GM21723 (cell line): Measurements from ENCODE around the gene NSMCE3.

ENCODE experiments used
- ATAC-seq: cut with Tn5 transposase; IDR thresholded peaks from one replicate; pipeline ENCODE4 v1.9.1; 2021; ENCODE audit warnings: mild to moderate bottlenecking, moderate library complexity; ENCODE audit not compliant: unreplicated experiment

Gene NSMCE3

DNA sequence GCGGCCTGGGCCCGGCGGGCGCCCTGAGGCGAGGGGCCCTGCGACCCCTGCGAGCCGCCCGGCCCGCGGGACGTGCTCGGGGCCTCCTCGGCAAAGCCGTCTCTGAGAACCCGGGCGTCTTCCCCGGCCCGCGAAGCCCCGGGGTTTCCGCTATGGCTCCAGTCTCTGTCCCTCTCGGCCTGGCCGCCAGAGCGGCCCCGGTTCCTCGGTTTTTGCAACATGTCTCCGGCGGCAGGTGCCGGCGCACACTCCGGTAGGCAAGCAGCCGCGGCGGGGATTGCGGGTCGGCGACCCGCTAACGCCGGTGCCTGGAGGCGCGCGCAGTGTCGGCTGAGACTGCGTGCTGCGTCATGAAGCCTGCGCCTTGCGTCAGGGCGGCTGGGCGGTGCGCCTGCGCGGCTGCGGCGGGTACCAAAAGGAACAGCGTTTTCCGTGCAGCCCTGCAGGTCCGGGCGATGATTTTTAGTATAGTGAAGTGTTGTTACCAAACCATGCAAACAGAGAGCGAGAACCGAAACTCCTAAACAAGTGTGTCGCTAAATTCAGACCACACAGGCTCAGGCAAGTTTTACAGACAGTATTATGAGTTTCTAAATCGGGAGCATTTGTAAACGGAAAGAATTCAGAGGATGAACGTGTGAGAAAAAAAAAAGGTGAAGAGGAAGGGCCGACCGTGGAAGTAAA lies at the start of gene NSMCE3:
NSMCE3 (minus strand) TSS at position 338 of the 684 bp plus-strand sequence; CDS start at position 221, 117 bp downstream.
- ATAC-seq: peak; percentile 83

DNA sequence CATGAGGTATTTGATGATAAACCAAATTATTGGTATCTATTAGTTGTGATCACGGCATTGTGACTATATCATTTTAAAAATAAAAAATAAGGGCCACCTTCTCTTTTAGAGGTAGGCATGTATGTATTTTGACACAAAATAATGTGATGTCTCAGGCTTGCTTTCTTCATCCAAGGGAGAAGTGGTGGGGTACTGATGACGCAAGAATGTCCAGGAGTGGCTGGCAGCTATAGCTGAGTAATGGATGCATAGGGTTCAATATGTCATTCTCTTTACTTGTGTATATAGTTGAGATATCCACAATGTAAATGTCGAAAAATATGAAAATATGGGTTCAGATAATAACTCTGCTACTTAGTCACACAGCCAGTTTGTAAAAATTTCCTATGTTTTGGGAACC lies 46.8 kb upstream of the NSMCE3 start:
- ATAC-seq: no peak

DNA sequence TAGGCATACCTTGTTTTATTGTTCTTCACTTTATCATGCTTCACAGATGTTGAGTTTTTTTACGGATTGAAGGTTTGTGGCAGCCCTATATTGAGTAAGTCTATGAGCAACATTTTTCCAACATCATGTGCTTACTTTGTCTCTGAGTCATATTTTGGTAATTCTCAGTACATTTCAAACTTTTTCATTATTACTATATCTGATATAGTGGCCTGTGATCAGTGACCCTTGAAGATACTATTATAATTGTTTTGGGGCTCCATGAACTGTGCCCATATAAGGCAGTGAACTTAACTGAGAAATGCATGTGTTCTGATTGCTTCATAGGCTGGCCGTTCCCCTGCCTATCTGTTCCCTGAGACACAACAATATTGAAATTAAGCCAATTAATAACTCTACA lies 42.8 kb upstream of the NSMCE3 start:
- peak; percentile 42 for ATAC-seq

DNA sequence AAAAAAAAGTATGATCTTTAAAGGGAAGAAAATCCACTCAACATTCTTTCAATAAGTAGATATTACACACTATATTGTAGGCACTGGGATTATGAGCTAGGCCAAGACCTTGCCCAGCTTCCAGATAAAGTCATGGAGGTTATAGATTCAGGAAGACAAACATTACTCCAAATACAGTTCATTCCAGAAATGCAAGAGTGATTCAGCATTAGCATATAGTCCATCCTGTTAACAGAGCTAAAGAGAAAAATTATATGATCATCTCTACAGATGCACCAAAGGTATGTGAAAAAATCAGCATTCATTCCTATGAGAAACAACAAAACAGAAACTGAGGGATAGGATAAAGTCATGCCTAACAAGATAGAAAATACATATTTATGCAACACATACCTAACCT lies 42.1 kb upstream of the NSMCE3 start:
- ATAC-seq: no peak

DNA sequence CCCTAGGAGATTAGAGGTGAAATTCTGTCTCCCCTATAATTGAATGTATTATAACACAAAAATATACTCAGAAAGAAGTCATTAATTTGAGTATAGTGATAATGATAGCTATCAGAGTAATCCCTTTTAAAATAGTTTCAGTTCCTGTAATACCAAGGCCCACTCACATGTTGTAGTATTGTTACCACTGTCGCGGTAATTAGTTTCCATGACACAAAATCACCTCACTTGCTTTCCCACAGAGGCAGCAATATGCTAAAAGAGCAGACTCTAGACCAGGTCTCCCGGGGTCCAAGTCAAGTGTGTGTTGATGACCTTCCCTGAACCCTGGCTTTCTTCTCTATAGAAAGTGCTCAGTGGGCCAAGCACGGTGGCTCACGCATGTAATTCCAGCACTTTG lies 39.5 kb upstream of the NSMCE3 start:
- peak; percentile 64 for ATAC-seq

DNA sequence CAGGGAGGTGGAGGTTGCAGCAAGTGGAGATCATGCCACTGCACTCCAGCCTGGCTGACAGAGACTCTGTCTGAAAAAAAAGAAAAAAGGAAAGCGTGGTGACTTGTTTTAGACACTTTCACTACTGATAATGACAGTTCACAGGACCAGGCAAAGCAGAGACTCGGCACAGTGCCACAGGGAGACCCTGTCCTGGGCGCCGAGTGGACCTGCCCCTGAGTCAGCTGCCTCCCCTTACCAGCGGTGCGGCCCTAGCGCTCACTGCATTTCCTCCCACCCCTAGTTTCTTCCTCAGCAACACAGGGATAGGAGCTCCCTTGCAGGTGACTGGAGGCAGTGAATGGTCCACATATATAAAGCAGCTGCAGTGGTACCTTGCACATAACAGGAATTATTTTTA lies 38.7 kb upstream of the NSMCE3 start:
- no peak for ATAC-seq

DNA sequence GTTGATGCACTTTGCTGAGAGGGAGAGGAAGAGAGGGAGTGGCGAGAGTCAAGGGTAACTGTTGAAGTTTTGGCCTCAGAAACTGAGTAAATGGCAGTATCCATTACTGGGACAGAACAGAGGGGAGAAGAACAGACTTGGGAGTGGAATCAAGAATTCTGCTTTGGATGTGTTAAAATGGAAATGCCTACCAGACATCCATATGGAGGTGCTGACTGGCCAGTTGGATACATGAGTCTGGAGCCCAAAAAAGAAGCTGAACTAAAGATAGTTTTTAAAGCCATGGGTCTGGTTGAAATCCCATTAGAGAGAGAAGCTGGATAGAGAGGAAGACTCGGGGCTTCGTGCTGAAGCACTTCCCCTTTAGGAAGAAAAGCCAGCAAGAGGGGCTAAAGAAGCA lies 35.9 kb upstream of the NSMCE3 start:
- no peak for ATAC-seq

DNA sequence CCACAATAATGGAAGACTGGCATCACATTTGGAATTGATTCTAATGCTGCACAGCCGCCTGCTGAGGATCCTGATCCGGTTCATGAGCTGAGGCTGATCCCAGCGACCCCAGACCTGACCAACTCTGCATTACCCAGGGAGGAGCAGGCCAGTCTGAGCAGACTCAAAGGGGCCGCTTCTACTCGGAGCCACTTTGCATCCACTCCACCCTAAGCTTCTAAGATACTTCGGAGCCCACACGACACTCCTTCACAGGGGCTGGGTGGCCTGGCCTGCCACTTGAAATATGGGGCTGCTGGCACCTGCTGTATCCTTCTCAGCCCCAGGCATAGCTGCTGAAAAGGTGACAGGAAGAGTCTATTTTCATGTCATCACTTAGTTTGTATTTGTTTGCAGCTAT lies 33.2 kb upstream of the NSMCE3 start:
- ATAC-seq: no peak

DNA sequence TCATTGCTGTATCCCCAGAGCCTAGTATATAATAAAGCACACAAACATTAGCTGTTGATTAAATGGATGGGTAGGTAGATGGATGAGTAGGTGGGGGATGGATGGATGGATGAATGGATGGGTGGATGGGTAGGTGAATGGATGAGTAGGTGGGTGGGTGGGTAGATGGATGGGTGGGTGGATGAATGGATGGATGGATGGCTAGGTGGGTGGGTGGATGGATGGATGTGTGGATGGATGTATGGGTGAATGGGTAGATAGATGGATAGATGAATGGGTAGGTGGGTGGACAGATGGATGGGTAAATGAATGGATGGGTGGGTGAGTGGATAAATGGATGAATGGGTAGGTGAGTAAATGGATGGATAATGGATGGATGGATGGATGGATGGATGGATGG lies 30.2 kb upstream of the NSMCE3 start:
- ATAC-seq: no peak

DNA sequence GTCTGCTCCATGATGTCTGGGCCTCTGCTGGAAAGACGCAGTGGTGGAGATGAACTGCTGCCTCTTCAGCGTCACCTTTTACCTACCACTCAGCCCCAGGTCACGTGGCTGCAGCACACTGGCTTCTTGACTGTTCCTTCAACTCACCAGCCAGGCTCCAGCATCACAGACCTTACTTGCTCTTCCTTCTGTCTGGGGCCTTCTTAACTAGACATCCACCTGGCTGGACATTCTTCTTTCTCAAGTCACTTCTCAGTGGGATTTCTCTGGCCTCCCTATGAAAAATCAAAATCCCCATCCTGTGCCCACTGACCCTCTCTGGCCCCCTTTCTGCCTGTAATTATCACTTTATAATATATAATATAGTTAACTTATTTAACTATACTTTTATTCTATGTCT lies 29.7 kb upstream of the NSMCE3 start:
- no peak for ATAC-seq

DNA sequence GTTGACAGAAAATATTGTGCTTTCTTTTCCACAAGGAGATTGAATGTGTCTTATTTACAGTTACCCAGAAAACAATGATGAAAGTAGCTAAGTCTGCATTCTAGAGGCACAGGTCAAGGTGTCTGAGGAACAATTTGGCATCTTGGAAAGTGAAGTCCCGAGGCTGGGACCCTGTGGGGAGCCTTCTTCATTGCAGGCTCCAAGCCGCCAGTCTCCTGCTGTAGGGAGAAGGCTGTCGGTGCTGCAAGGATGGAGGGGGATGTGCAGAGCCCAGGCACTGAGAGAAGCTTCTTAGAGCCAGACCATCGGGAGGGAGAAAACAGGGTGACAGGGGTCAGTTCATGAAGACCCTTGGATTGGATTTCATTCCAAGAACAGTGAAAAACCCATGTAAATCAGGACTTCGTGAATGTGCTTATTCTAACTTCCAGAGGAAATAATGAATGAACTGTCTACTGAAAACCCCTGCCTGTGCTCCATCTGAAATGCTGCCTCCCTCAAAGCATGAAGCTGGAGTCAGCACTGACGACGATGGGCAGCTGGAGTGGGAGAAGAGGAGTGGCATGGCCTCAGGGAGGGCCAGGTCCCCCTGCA lies 25.2 kb upstream of the NSMCE3 start:
- ATAC-seq: no peak

DNA sequence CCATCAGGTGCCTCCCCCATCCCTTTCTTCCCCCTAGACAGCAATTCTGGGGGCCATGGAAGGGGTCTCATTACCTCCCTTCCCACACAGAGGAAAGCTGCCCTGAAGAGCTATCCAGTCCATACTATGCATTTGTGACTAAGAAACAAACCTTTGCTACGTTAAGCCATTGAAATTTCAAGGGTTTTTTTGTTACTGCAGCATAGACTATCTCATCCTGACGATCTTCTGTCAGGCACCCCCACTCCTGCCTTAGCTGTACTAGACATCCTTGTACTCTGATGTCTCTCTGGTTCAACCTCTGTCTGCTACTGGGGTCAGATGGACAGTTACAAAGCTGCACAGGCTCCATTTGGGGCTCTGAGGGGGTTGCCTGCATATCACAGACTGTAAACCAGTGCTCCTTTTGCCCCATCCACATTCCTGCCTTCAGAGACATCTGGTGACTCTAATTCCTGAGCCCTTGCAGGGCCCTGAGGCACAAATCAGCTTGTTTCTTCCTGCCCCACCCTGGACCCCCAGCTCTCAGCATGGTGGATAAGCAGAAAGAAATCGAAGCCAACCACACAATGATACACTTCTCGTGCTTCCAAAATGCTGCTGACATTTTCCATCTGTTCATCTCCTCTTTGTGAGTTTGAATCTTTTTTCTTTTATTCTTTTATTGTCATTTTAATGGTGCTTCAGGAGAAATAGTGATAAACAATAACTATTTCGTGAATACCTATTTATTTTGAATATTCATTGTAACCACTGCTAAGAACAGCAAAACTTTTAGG lies 21.6 kb upstream of the NSMCE3 start:
- no peak for ATAC-seq

DNA sequence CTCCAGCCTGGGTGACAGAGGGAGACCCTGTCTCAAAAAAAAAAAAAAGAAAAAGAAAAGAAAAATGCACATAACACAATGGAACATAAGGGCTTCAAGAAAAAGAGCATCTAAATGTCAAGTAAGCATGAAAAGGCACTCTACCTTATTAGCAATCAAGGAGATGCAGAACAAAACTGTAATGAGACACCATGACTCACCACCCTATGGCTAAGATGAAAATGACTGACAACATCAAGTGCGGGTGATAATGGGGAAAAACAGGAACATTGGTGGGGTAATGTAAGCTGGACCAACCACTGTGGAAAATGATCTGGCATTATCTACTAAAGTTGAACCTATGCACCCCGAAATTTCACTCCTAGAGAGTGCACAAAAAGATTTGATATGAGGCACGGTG lies 19.6 kb upstream of the NSMCE3 start:
- ATAC-seq: no peak

DNA sequence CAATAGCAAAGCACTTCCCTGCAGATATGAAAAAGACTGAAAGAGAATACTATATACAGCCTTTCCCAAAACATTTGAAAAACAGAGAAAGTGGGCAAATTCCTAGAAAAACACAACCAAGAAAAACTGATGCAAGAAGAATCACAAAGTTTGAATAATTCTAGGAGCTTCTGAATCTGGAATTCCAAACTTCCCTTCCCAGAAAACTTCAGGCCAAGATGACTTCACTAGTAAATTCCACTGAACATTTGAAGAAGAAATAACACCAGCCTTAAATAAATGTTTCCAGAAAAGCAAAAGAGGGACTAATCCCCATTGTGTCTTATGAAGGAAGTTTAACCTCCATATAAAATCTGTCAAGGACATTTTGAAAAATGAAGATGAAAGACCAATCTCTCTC lies 15.8 kb upstream of the NSMCE3 start:
- ATAC-seq: no peak

DNA sequence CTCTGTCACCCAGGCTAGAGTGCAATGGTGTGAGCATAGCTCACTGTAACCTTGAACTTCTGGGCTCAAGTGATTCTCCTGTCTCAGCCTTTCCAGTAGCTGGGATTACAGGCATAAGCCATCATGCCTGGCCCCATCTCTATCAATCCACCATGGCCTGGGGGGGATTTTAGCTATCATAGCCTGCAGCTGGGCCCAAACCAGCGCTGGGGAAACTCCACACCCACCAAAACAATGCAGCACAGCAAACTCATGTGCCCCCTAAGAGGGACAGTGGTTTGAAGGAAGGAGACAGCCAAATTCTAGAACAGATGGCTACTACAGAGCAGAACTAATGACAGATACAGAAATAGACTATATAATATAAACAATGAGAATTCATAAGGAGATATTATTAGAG lies 13.8 kb upstream of the NSMCE3 start:
- ATAC-seq: no peak

DNA sequence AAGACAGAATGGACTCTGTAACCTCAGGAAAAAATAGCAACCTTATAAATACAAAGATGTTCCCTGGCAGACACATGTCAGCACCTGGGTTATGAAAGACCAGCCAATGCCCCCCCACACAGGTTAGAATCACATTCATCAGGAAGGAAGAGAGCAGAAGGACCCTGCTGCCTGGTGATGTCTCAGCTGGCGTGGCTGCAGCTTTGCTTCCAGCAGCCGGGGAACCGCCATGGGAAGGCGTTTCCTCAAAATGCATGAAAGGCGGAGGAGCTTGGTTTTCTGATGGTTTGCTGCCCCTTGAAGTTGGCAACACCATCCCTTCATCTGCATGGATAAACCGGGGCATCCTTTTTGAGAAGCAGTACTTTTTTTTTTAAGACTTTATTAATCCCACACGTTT lies 10.9 kb upstream of the NSMCE3 start:
- no peak for ATAC-seq

DNA sequence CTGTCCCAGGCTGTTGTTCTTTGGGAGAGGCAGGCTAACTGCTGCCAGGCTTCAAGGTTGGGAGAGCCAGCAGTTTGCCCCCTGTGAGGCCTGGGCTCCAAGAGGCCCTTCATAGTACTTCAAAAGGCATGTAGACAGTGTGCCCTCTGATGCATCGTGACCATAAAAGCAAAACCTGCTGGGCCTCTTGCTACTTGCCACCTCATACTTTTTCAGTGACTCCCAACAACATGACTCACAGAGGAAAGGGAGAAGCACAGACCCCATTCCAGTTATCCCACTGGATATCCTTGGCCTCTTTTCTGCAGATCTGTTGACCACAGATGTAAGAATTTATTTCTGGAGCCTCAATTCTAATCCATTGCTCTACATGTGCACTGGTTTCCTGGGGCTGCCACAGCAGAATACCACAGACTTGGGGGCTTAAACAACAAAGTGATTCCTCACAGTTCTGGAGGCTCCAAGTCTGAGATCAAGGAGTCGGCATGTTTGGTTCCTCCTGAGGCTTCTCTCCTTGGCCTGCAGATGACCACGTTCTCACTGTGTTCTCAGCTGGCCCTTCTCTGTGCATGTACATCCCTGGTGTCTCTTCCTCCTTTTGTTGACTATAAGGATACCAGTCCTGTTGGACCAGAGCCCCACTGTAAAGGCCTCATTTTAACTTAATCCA lies 8.9 kb upstream of the NSMCE3 start:
- ATAC-seq: no peak

DNA sequence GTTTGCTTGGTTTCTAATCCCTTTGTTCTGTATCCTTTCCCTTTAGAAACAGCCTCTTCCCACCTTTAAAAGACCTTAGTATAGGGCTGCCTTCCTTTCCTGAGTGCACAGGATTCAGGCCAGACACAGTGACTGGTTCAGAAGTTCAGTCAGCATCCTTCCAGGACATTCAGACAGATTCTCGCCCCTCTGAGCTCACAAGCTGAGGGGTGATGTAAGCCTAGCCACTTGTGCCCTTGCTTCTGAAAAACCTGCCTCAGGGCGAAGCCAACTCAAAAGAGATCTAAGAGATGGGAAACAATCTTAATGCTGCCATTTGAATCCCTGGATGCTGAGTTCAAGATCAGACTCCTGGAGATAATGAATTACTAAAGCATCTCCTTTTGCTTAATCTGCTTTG lies 6.7 kb upstream of the NSMCE3 start:
- no peak for ATAC-seq

DNA sequence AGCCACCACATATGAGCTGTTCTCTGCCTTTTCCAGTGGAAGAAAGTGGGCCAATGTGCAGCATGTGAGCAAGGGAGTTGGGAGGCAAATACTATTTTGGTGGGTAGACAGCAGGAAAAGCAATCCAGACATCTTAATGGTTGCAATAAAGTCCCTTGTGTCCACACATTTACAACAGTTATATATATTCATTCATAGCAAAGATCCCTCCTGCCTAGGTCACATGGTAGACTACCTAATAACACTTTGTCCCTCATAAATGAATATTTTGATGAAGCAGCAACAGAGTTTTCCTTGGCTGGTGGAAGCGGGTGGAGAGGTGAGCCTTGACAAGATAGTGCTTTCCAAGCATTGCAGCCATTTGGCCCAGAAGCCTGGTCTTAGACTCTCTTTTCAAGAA lies 6.2 kb upstream of the NSMCE3 start:
- ATAC-seq: no peak

DNA sequence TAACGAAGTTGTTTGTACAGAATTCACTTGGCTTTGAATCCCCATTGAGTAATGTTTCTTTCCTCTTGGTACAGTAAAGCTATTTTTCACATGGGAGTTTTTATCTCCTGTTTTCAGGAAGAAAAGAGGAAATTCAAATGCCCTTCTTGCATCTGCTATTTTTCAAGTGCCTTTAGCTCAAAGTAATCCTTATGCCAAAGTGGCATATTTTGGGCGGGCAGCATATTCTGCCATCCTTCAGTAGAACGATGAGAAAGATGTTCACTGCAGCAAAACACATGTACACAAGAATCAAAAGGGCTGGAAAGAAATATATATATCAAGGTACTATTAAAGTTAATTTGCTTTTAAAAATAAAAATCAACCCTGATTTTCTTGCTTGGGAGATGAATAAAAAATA lies 5.3 kb upstream of the NSMCE3 start:
- no peak for ATAC-seq

DNA sequence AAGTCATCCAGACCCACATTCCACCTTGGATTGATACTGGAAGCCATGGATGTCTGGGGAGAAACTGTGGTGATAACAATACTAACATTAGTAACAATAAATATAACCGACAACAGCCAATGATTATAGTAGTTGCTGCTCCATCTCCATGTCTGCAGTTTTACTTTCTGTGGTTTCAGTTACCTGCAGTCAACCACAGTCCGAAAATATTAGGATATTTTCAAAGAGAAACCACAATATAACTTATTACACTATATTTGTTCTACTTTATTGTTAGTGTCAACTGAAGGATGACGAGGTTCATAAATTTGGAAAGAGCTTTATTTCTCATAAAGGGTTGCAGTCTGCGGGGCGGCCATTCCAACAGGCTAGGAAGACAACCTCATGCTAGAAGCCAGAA lies 2.6 kb upstream of the NSMCE3 start:
- no peak for ATAC-seq

DNA sequence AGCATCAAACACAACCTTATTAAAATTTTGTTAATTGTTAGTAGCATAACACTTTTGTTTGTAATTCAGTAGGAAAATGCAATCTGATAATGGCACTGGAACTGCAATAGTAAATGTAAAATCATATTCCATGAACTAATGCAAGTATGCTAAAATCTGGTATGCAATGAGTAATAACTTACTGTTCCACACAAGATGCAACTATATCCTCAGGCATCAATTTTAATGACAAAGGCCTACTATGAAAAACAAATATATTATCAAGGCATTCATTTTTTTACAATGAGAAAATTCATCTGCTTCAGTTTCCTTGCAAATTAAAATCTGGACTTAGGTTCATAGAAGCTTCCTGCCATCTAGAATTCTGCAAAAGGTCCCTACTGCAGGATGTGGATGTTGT lies 1.4 kb upstream of the NSMCE3 start:
- no peak for ATAC-seq
